K562 (cell line): Measurements from ENCODE around the gene FBXL12. TPM values are rescaled to one million over a fixed set of nuclear protein-coding genes. Genes with fewer than 3 reads are reported as not detected.

ENCODE experiments used
- ATAC-seq: fragments of 200-7000 bp; cut with Tn5 transposase; 3 replicates; pipeline ENCODE4 v1.9.1; 2020; ENCODE audit warnings: moderate library complexity
- BruUV-seq: library from RNA; stranded (reverse); fragments of 400-500 nt; replicated peaks from 2 replicates; lab custom pipeline; 2021; lab: Mats Ljungman, UMichigan
- CTCF ChIA-PET: fragments of 300-600 bp; formaldehyde crosslinking; extraction: SDS; loops from one replicate; lab custom pipeline; 2021; ENCODE audit warnings: low intra/inter-chr PET ratio; lab: Yijun Ruan, JAX
- POLR2A ChIA-PET: fragments of 300-600, 350-650 bp; sonication (Branson Sonifier 250); formaldehyde crosslinking; extraction: SDS; loops from one replicate; lab custom pipeline; 2021; ENCODE audit warnings: antibody characterized with exemption, inconsistent platforms; lab: Yijun Ruan, JAX
- DNase-seq, 4 experiments: peaks; one replicate each; pipeline versions ENCODE4 v3.0.0 to v3.0.0-alpha.2; 2011 to 2018; ENCODE audit warnings: low spot score in 3 of 4, mixed read lengths in 3 of 4; ENCODE audit errors: extremely low read depth in 1 of 4
- FAIRE-seq: peaks from 2 replicates; lab custom pipeline; 2011; peaks lifted over from hg19 to GRCh38; lab: Jason Lieb, UNC
- H2AFZ ChIP-seq: 2 replicates; pipeline ENCODE4 v1.6.0; 2011; ENCODE audit warnings: low read depth, low read length, control low read depth, inconsistent platforms
- H3K27ac ChIP-seq: fragments of 200-600 bp; 3 replicates; pipeline ENCODE4 v1.8.0; 2011; ENCODE audit warnings: low read depth, mild to moderate bottlenecking, control low read depth, inconsistent platforms, low read length, moderate library complexity, mixed read lengths; ENCODE audit errors: extremely low read depth
- H3K27me3 ChIP-seq, 2 experiments: fragments of 300-600 bp in 1 of 2; 2 replicates in 1 of 2; 3 replicates in 1 of 2; pipeline versions ENCODE4 v1.6.0 to v1.8.0; 2011; ENCODE audit warnings: inconsistent platforms in 2 of 2, low read length in 2 of 2, mild to moderate bottlenecking in 1 of 2, mixed read lengths in 1 of 2, moderate library complexity in 1 of 2; ENCODE audit not compliant: control insufficient read depth in 2 of 2, insufficient read depth in 2 of 2
- H3K36me3 ChIP-seq: fragments of 300-600 bp; 3 replicates; pipeline ENCODE4 v1.8.0; 2011; ENCODE audit warnings: mild to moderate bottlenecking, low read length, inconsistent platforms; ENCODE audit not compliant: control insufficient read depth, insufficient read depth
- H3K4me1 ChIP-seq, 2 experiments: fragments of 200-600 bp in 1 of 2; replicated peaks in 1 of 2; 2 replicates in 1 of 2; 3 replicates in 1 of 2; pipeline versions ENCODE4 v1.5.1 to v1.8.0; 2011; ENCODE audit warnings: inconsistent platforms in 2 of 2, low read length in 2 of 2, mild to moderate bottlenecking in 1 of 2, mixed read lengths in 1 of 2, moderate library complexity in 1 of 2; ENCODE audit not compliant: control insufficient read depth in 2 of 2, insufficient read depth in 2 of 2
- H3K4me2 ChIP-seq: 2 replicates; pipeline ENCODE4 v1.6.1; 2011; ENCODE audit warnings: low read length, control low read depth, inconsistent platforms, mixed read lengths; ENCODE audit not compliant: insufficient read depth
- H3K4me3 ChIP-seq: fragments of 200-600 bp; sonication (generic), shearing (Covaris generic); 2 replicates; pipeline ENCODE4 v1.5.1; 2016; ENCODE audit warnings: control low read depth, inconsistent platforms
- H3K79me2 ChIP-seq: fragments of 200-600 bp; 3 replicates; pipeline ENCODE4 v1.8.0; 2011; ENCODE audit warnings: low read length, inconsistent platforms; ENCODE audit not compliant: control insufficient read depth, insufficient read depth
- H3K9ac ChIP-seq, 2 experiments: 2 replicates each; pipeline versions ENCODE4 v1.6.0 to v1.6.1; 2011; ENCODE audit warnings: low read depth in 2 of 2, low read length in 2 of 2, control low read depth in 1 of 2, inconsistent platforms in 1 of 2, mild to moderate bottlenecking in 1 of 2, mixed read lengths in 1 of 2; ENCODE audit not compliant: insufficient read depth in 1 of 2
- H3K9me1 ChIP-seq: one replicate; pipeline ENCODE4 v1.6.0; 2011; ENCODE audit warnings: inconsistent platforms, mild to moderate bottlenecking, low read length, moderate library complexity; ENCODE audit not compliant: control insufficient read depth, insufficient read depth
- H3K9me3 ChIP-seq: replicated peaks from 2 replicates; pipeline ENCODE4 v1.5.1; 2011; ENCODE audit warnings: low read depth, low read length, inconsistent platforms; ENCODE audit not compliant: control insufficient read depth, insufficient read depth
- H4K20me1 ChIP-seq: replicated peaks from 2 replicates; pipeline ENCODE4 v1.6.1; 2011; ENCODE audit warnings: low read length, inconsistent platforms, mixed read lengths; ENCODE audit not compliant: control insufficient read depth, insufficient read depth
- FOXA3 ChIP-seq, 2 experiments: fragments of 450-650 bp in 1 of 2; sonication (generic) in 1 of 2; formaldehyde crosslinking; IDR thresholded peaks in 1 of 2; conservative IDR thresholded peaks in 1 of 2; 2 replicates each; pipeline versions ENCODE4 v1.4.0 to v1.8.0; 2020 to 2022; ENCODE audit warnings: mild to moderate bottlenecking in 2 of 2, missing genetic modification reagents in 1 of 2
- PHB ChIP-seq: fragments of 250-450 bp; sonication (Bioruptor Pico); IDR thresholded peaks from 2 replicates; pipeline ENCODE4 v1.5.0; 2021
- POLR2G ChIP-seq: fragments of 200-400 bp; formaldehyde crosslinking; IDR thresholded peaks from 2 replicates; pipeline ENCODE4 v1.6.1; 2017; ENCODE audit warnings: low read depth, mild to moderate bottlenecking, antibody characterized with exemption, low read length, moderate library complexity
- RBFOX2 ChIP-seq: fragments of 200-400 bp; formaldehyde crosslinking; IDR thresholded peaks from 2 replicates; pipeline ENCODE4 v1.6.1; 2017; ENCODE audit warnings: low read depth, mild to moderate bottlenecking, low read length, moderate library complexity
- RCOR1 ChIP-seq, 2 experiments: IDR thresholded peaks; 2 replicates each; pipeline ENCODE4 v1.6.1; 2012; ENCODE audit warnings: low read depth in 2 of 2, low read length in 2 of 2, borderline replicate concordance in 1 of 2, improper control_type of control experiment in 1 of 2
- TARDBP ChIP-seq: fragments of 450-650 bp; IDR thresholded peaks from 2 replicates; pipeline ENCODE4 v1.6.1; 2016
- ZNF165 ChIP-seq: fragments of 250-450 bp; sonication (Bioruptor Pico); IDR thresholded peaks from 2 replicates; pipeline ENCODE4 v1.4.0; 2020; ENCODE audit warnings: borderline replicate concordance
- ZNF436 ChIP-seq: fragments of 250-450, 450-650 bp; sonication (Bioruptor Pico); formaldehyde crosslinking; IDR thresholded peaks from 2 replicates; pipeline ENCODE4 v1.7.0; 2020; ENCODE audit warnings: mild to moderate bottlenecking
- whole genome bisulfite sequencing: fragments of 100-300 bp; shearing (Covaris generic); methylation state at CpG from one replicate; pipeline ENCODE4 v1.1.6; 2016; ENCODE audit warnings: low coverage, mixed read lengths; ENCODE audit not compliant: insufficient coverage; ENCODE audit errors: missing lambda C conversion rate; 5-methylcytosine and 5-hydroxymethylcytosine counted together
- in situ Hi-C: fragments of 300-500 bp; cut with MboI; formaldehyde crosslinking; loops from 4 replicates; pipeline ENCODE4 v1.15.0; 2018; ENCODE audit warnings: inconsistent platforms, mixed read lengths
- intact Hi-C: fragments of 100-400 bp; cut with micrococcal nuclease; formaldehyde crosslinking; loops from 2 replicates; pipeline ENCODE4 v1.14.2; 2022
- polyA plus RNA-seq, 8 experiments: library from polyadenylated mRNA; depleted of rRNA in 4 of 8; stranded (reverse) in 5 of 8; unstranded in 3 of 8; fragments of >200 nt; fragmentation: Nextera tagmentation in 2 of 8; fragmentation: Illumina TruSeq in 1 of 8; extraction: Ambion mirVana in 2 of 8; extraction: Trizol in 1 of 8; gene quantifications; 2 replicates each; pipeline versions ENCODE4 v1.2.1 to v1.2.3, GENCODE V29; 2011 to 2014; ENCODE audit warnings: inconsistent platforms in 1 of 8, missing spikeins in 1 of 8
- total RNA-seq, 7 experiments: library from RNA; depleted of rRNA in 6 of 7; stranded (reverse); fragments of >200 nt in 6 of 7; fragmentation: Illumina TruSeq in 2 of 7; extraction: Trizol in 2 of 7; gene quantifications; 2 replicates each; pipeline versions ENCODE4 v1.2.1 to v1.2.3, GENCODE V29; 2011 to 2021; ENCODE audit warnings: low replicate concordance in 1 of 7
- TF ChIP-seq, protein P1 (sequence below): fragments of 450-650 bp; formaldehyde crosslinking; conservative IDR thresholded peaks from 2 replicates; pipeline ENCODE4 v1.4.0; 2022; ENCODE audit warnings: mild to moderate bottlenecking, missing genetic modification characterization

Gene FBXL12
- total and polyA plus RNA-seq, 9 of the 15 experiments (the other 6 are each of a cell fraction or from before 2014, with no cell fraction given): 2.7 to 40.5 (median 26.5) TPM

DNA sequence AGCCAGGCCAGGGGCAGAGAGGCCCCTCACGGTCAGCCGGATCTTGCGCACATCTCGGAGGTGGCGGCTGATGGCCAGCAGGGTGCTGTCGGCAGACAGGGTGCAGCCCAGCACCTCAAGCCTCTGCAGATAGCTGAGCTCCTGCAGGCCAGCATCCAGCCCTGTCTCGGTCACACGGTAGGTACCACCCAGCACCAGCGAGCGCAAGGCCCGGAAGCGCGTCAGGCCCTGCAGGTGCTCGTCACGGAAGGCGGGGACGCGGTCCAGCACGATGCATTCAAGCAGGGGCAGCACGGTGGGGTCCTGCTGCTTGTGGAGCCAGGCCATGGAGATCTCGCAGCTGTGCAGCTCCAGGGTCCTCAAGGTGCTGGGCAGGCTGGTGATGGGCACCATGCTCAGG is 7.7 kb downstream of the FBXL12 start:
- CTCF ChIA-PET: no interaction called here
- peaks cover 50% of the 10 kb centered on the region; the same call in 2 of the 3 replicates for H3K36me3 ChIP-seq

More for the DNA sequence above, 7.7 kb downstream of the FBXL12 start:
- Histone ChIP-seq H3K9me1 (no peaks in the 10 kb centered on the region), H4K20me1 (no peaks in the 10 kb centered on the region)
- in situ Hi-C loops: no loop called here
- TF ChIP-seq POLR2G (peak; percentile 49), RBFOX2 (peak; percentile 53; the same call in 1 of the 2 replicates), RCOR1 (IDR thresholded peaks at IDR 0.05; ENCODE audit: borderline replicate concordance in 1 of 2, low read depth in 2 of 2, low read length in 2 of 2) (no peak), PHB (CRISPR knock-in tag) (no peak), ZNF436 (CRISPR knock-in tag) (no peak), TARDBP (no peak), ZNF165 (CRISPR knock-in tag) (no peak), FOXA3 (CRISPR knock-in tag; conservative IDR thresholded peaks at IDR 0.05 in 1 of 2, IDR thresholded peaks at IDR 0.05 in 1 of 2) (no peak)
- TF ChIP-seq, protein P1, sequence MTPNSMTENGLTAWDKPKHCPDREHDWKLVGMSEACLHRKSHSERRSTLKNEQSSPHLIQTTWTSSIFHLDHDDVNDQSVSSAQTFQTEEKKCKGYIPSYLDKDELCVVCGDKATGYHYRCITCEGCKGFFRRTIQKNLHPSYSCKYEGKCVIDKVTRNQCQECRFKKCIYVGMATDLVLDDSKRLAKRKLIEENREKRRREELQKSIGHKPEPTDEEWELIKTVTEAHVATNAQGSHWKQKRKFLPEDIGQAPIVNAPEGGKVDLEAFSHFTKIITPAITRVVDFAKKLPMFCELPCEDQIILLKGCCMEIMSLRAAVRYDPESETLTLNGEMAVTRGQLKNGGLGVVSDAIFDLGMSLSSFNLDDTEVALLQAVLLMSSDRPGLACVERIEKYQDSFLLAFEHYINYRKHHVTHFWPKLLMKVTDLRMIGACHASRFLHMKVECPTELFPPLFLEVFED (CRISPR knock-in tag): no peak
- TF ChIP-seq, all 486 proteins: peak for 2
- POLR2A ChIA-PET: interaction anchor here (0.5 to 0.8 kb wide), 2 partner anchors 15 to 289 kb away, joined by 3 to 6 read pairs; no protein-coding TSS in a partner anchor
- H3K4me2 ChIP-seq: no peak overlapping the region
- no peak overlapping the region for H3K27ac ChIP-seq
- intact Hi-C loops: no loop called here
- H3K4me1 ChIP-seq: peaks cover 0 to 5% of the 10 kb centered on the region in 2 experiments; a peak in 1 of 5 replicates
- BruUV-seq: no TSS peak
- H3K9me3 ChIP-seq: peaks cover 3% of the 10 kb centered on the region; the same call in 1 of the 2 replicates
- 98% methylated on average over 17 of the region's 21 CpGs for WGBS
- H3K27me3 ChIP-seq: no peaks in the 10 kb centered on the region
- H3K79me2 ChIP-seq: peaks cover 5% of the 10 kb centered on the region; the same call in 2 of the 3 replicates
- H2AFZ ChIP-seq: no peak overlapping the region
- no peak overlapping the region for H3K4me3 ChIP-seq
- ATAC-seq (no peak), DNase-seq (no peak), FAIRE-seq (no peak)
- no peak overlapping the region; a peak in 1 of 4 replicates for H3K9ac ChIP-seq
